BLaER1 (cell line): ENCODE measurements around the gene SCO1.

Experiments used
- H3K27ac ChIP-seq: shearing (Covaris generic); formaldehyde crosslinking; 2 replicates; pipeline ENCODE4 v1.8.1; 2022
- H3K27me3 ChIP-seq: shearing (Covaris generic); formaldehyde crosslinking; 2 replicates; pipeline ENCODE4 v1.8.1; 2022
- H3K36me3 ChIP-seq: shearing (Covaris generic); formaldehyde crosslinking; 2 replicates; pipeline ENCODE4 v1.8.1; 2022
- H3K4me1 ChIP-seq: shearing (Covaris generic); formaldehyde crosslinking; 2 replicates; pipeline ENCODE4 v1.8.1; 2022
- H3K4me2 ChIP-seq: shearing (Covaris generic); formaldehyde crosslinking; 2 replicates; pipeline ENCODE4 v1.8.1; 2022
- H3K4me3 ChIP-seq: shearing (Covaris generic); formaldehyde crosslinking; 2 replicates; pipeline ENCODE4 v1.8.1; 2022
- H3K9ac ChIP-seq: shearing (Covaris generic); formaldehyde crosslinking; 2 replicates; pipeline ENCODE4 v1.8.1; 2022
- H3K9me3 ChIP-seq: shearing (Covaris generic); formaldehyde crosslinking; 2 replicates; pipeline ENCODE4 v1.8.1; 2022
- H4K20me1 ChIP-seq: shearing (Covaris generic); formaldehyde crosslinking; 2 replicates; pipeline ENCODE4 v1.8.1; 2022
- Cebpa-rat ChIP-seq: shearing (Covaris generic); IDR thresholded peaks from 2 replicates; pipeline ENCODE4 v1.8.1; 2022

The SCO1 gene

DNA sequence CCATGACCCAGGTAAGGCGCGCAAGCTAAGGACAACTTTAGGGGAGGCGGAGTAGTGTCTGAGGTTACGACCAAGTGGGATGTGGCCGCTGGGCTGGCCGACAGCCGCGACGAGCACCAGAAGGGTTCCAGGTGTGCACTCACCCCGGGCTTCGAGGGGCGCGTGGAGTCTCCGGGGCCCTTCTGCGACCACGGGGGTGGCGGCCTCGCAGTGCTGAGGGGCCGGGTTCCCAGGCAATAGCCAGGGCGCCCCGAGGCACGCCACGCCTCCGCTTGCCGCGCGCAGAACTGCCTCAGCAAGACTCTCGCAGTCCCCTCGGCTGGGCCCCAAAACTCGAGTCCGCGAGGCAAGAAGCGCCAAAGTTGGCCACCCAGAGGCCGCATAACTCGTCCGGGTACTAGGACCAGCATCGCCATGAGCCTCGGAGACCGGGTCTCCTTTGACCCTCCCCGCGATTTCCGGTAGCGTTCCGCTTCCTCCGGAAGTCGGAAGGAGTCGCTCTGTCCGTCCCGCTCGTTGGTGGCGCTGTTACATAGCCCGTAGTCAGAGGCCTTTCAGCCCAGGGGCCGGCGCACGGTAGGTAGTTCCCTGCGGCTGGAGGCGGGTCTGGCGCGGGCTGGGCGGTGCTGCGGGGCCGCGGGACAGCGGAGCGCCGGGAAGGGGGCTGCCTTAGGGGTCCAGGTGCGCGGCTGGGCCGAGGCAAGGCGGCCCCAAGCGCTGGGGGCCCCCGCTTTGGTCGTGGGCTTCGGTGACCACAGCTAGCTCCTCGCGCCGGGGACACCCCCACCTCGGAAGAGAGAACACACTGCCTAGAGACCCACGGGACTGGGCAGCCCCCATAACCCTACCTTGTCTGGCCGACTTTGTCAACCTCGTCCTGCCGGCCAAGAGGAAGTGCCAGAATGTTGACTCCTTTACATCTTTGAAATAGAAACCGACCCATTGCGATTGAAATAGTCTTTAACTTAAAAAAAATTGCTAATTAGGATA is at the start of gene SCO1, which contains the start of gene ADPRM:
Gene SCO1, minus strand, starts transcription at position 442 of the 990 bp plus-strand sequence. Its CDS starts 26 bp downstream, at position 416.
Gene ADPRM, plus strand, starts transcription at position 503 of the 990 bp plus-strand sequence. CDS start 7,333 bp downstream, outside the sequence.
- Histone ChIP-seq H3K9ac (peak within 1 kb of the TSS; percentile 96), H3K27me3 (no peaks in the 10 kb centered on the region), H3K4me1 (peaks cover 57% of the 10 kb centered on the region), H3K9me3 (no peaks in the 10 kb centered on the region), H3K36me3 (peaks cover 36% of the 10 kb centered on the region), H3K27ac (peak within 1 kb of the TSS; percentile 97), H4K20me1 (peaks cover 36% of the 10 kb centered on the region; the same call in 1 of the 2 replicates), H3K4me3 (peak within 1 kb of the TSS; percentile 98), H3K4me2 (peak within 1 kb of the TSS; percentile 89)
- TF ChIP-seq Cebpa-rat: no peak

DNA sequence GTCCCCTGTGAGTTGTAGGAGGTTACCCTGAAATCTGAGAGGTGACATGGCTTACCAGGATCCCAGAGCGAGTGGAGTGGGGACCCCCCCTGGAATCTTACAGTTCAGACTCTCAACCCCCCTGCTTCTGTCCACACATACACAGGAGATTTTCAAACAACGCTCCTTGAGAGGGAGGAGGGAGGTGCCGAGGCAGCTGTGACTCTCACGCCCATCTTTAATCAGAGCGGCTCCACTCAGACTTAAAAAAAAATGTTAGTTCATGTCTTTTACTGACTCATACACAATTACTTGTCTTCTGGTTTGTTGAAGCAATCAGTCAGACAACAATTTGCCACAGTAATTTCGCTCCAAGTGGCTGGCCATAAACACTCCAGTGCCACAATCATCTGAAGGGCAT is 47.9 kb upstream of the SCO1 start:
- Histone ChIP-seq H3K36me3 (no peaks in the 10 kb centered on the region), H3K4me3 (no peak overlapping the region), H3K27me3 (no peaks in the 10 kb centered on the region), H3K4me1 (peaks cover 16% of the 10 kb centered on the region), H3K9me3 (no peaks in the 10 kb centered on the region), H4K20me1 (no peaks in the 10 kb centered on the region), H3K27ac (no peak overlapping the region; the same call in 1 of the 2 replicates), H3K9ac (no peak overlapping the region), H3K4me2 (peak overlapping the region; percentile 59)
- no peak for TF ChIP-seq Cebpa-rat

DNA sequence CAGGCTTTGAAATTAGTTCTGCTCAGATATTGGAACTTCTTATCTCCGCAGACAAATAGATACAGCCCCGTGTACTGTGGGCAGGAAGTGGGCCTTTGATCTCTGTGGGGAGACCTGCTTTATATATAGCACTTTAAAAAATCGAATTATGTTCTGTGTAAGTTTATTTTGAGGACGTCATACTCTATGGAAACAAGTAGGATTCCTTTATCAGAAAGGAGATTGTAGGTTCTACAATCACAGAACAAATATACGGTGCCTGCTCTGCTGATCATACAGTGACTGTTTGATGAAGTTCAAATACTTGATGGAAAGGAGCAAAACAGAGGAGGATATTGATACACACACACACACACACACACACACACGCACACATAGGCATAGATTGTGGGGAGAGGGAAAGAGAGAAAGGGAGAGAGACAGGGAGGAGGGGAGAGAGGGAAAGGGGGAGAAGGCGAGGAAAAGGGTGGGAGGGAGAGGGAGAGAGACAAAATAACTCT is 47.2 kb upstream of the SCO1 start:
- no peaks in the 10 kb centered on the region for H3K36me3 ChIP-seq
- H4K20me1 ChIP-seq: no peaks in the 10 kb centered on the region
- no peak overlapping the region; the same call in 1 of the 2 replicates for H3K27ac ChIP-seq
- H3K9ac ChIP-seq: no peak overlapping the region
- H3K4me2 ChIP-seq: peak overlapping the region; percentile 59
- H3K4me3 ChIP-seq: no peak overlapping the region
- H3K27me3 ChIP-seq: no peaks in the 10 kb centered on the region
- H3K9me3 ChIP-seq: no peaks in the 10 kb centered on the region
- no peak for TF ChIP-seq Cebpa-rat
- peaks cover 16% of the 10 kb centered on the region for H3K4me1 ChIP-seq

DNA sequence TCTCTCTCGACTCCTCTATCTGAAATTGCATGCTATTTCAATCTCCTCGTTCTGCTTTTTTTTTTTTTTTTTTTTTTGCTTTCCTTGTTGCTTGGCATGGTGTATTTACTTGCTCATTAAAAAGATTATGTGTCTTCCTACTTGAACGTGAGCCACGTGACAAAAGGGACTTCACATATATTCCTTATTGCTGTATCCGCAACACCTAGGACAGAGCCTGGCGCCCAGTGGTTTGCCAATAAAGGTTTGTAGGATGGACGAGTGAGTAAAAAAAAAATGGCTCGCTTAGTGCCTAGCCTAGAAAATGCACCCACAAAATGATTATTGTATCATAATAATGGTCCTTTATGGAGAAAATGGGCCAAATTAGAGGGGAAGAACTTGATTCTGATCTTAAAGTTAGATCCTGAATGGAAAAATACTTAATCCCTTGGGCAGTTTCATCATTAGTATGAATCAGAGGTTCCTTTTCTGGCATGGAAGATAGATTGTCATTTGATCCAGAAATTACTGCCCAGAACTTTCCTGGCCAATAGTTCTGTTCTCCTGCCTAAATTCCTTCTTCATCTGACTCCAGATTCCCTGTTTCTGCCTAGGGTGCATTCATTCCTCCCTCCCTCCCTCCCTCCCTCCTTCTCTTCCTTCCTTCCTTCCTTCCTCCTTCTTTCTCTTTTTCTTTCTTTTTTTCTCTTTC is 46.1 kb upstream of the SCO1 start:
- no peak overlapping the region for H3K27ac ChIP-seq
- H3K36me3 ChIP-seq: no peaks in the 10 kb centered on the region
- no peaks in the 10 kb centered on the region for H4K20me1 ChIP-seq
- no peak overlapping the region for H3K4me3 ChIP-seq
- TF ChIP-seq Cebpa-rat: no peak
- peaks cover 17% of the 10 kb centered on the region for H3K4me1 ChIP-seq
- no peaks in the 10 kb centered on the region for H3K9me3 ChIP-seq
- no peak overlapping the region for H3K4me2 ChIP-seq
- H3K27me3 ChIP-seq: no peaks in the 10 kb centered on the region
- H3K9ac ChIP-seq: no peak overlapping the region

DNA sequence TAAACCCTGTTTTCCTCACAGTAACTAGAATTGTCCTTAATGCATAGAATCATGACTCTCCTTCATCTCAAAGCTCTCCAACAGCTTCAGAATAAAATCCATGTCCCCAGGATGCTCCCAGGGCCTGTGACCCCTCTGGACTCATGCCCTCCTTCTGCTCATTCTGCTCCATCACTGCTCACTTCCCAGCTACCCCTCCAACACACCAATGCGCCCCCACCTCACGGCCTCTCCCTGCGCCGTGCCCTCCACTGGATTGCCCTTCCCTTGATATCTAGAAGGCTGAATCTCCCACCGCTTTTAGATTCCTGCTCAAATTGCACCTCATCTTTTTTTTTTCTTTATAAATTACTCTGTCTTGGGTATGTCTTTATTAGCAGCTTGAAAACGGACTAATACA is 45.1 kb upstream of the SCO1 start:
- H3K9ac ChIP-seq: no peak overlapping the region
- peaks cover 27% of the 10 kb centered on the region for H3K4me1 ChIP-seq
- no peak for TF ChIP-seq Cebpa-rat
- no peaks in the 10 kb centered on the region for H3K36me3 ChIP-seq
- no peaks in the 10 kb centered on the region for H4K20me1 ChIP-seq
- H3K4me2 ChIP-seq: no peak overlapping the region
- no peak overlapping the region for H3K4me3 ChIP-seq
- no peak overlapping the region for H3K27ac ChIP-seq
- no peaks in the 10 kb centered on the region for H3K9me3 ChIP-seq
- no peaks in the 10 kb centered on the region for H3K27me3 ChIP-seq

DNA sequence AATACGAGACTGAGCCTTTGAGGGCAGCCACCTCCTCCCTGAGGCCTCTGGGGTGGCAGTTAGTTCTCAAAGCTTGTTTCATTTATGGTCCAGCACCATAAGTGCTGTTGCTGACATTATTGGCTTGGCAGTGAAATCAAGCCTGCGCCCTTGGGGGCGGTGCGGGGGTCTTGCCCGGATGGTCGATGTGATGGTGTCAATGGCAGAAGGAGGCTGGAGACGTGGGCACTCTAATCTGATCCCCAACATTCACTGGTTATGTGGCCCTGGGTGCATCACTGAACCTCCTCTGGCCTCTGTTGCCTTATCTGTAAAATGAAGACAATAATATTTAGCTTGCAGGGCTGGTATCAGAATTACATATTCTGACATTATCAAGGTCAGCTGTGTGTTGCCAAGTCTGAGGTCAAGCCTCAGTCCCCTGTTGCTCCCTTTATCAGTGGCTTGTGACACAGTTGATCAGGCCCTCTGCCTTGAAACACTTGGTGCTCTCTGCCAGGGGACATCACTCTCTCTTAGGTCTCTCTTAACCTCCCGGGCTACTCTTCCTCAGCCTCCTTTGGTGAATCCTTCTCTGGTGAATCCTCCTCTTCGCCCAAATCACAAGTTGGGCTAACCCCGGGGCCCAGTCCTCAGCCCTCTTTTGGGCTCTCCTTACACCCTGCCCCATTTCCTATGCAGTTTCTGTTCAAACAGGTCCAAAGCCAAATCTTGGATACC is 44.2 kb upstream of the SCO1 start:
- TF ChIP-seq Cebpa-rat: no peak
- no peak overlapping the region for H3K4me2 ChIP-seq

DNA sequence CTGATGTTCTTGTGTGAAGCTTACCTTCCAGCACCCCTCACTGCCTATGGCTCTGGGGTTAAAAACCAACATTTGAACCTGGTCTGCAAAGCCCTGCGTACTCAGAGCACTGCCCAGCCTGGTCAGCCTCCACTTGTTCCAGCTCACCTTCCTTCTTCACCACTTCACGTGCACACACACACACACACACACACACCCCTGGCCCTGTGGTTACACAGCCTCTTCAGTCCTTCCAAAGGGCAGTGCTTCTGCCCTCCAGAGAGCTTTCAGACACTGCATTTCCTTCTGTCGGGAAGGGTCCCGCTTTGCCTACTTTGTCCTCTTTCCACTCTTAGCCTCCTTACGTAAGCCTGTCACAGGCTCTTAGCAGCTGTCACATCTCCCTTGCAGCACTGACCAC is 42.1 kb upstream of the SCO1 start:
- Histone ChIP-seq H3K36me3 (no peaks in the 10 kb centered on the region), H4K20me1 (no peaks in the 10 kb centered on the region), H3K27ac (no peak overlapping the region), H3K4me1 (peaks cover 23% of the 10 kb centered on the region), H3K4me3 (no peak overlapping the region), H3K4me2 (no peak overlapping the region), H3K9me3 (no peaks in the 10 kb centered on the region), H3K9ac (no peak overlapping the region), H3K27me3 (no peaks in the 10 kb centered on the region)
- no peak for TF ChIP-seq Cebpa-rat

More for the DNA sequence above, 44.2 kb upstream of the SCO1 start:
- no peaks in the 10 kb centered on the region for H3K36me3 ChIP-seq
- H3K27me3 ChIP-seq: no peaks in the 10 kb centered on the region
- H3K9ac ChIP-seq: no peak overlapping the region
- no peaks in the 10 kb centered on the region for H4K20me1 ChIP-seq
- no peaks in the 10 kb centered on the region for H3K9me3 ChIP-seq
- no peak overlapping the region for H3K4me3 ChIP-seq
- no peak overlapping the region for H3K27ac ChIP-seq
- peaks cover 34% of the 10 kb centered on the region for H3K4me1 ChIP-seq

DNA sequence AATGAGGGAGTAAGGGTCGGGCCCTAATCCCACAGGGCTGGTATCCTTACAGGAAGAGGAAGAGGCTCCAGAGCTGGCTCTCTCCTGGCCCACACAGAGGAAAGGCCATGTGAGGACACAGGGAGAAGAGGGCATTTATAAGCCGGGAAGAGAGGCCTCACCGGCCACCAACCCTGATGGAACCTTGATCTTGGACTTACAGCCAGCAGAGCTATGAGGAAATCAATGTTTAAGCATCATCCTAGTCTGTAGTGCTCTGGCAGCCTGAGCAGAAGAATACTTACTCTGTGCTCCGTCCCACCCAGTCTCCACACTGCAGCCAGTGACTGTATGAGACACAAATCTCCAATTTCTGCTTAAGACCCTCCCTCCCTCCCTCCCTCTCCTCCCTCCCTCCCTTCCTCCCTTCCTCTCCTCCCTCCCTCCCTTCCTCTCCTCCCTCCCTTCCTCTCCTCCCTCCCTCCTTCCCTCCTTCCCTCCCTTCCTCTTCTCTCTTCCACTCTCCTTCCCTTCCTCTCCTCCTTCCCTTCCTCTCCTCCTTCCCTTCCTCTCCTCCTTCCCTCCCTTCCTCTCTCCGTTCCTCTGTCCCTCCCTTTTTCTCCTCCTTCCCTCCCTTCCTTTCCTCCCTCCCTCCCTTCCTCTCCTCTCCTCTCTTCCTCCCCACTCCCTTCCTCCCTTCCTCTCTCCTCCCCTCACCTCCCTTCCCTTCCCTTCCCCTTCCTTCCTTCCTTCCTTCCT is 41.4 kb upstream of the SCO1 start:
- TF ChIP-seq Cebpa-rat: no peak
- H3K4me1 ChIP-seq: peaks cover 18% of the 10 kb centered on the region
- no peak overlapping the region for H3K9ac ChIP-seq
- no peaks in the 10 kb centered on the region for H4K20me1 ChIP-seq
- H3K27me3 ChIP-seq: no peaks in the 10 kb centered on the region
- no peaks in the 10 kb centered on the region for H3K36me3 ChIP-seq
- H3K4me3 ChIP-seq: no peak overlapping the region
- no peaks in the 10 kb centered on the region for H3K9me3 ChIP-seq
- no peak overlapping the region for H3K4me2 ChIP-seq
- no peak overlapping the region for H3K27ac ChIP-seq

DNA sequence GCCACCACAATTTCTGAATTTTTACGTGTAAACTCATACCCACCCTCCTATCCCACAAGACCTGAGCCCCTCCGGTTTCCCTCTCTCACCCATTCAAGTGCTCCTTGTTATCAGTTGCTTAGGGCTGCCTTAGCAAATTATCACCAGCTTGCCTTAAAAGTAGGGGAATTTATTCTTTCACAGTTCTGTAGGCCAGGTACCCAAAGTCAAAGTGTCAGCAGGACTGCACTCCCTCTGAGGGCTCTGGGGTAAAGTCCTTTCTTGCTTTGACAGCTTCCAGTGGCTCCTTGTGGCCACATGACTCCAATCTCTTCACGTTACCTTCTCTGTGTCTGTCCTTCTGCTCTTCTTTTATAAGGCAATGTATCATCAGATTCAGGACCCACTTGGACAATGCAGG is 40.4 kb upstream of the SCO1 start:
- TF ChIP-seq Cebpa-rat: no peak
- H4K20me1 ChIP-seq: no peaks in the 10 kb centered on the region
- H3K4me3 ChIP-seq: no peak overlapping the region
- no peaks in the 10 kb centered on the region for H3K27me3 ChIP-seq
- H3K4me1 ChIP-seq: peaks cover 18% of the 10 kb centered on the region
- no peaks in the 10 kb centered on the region for H3K36me3 ChIP-seq
- H3K9me3 ChIP-seq: no peaks in the 10 kb centered on the region
- no peak overlapping the region for H3K9ac ChIP-seq
- H3K4me2 ChIP-seq: peak overlapping the region; percentile 41
- H3K27ac ChIP-seq: no peak overlapping the region
